Gastrocnemius medialis (tissue), 4 donors: ENCODE results near the gene BCL11A. TPM values are rescaled to one million over a fixed set of nuclear protein-coding genes. Genes with fewer than 3 reads are reported as not detected.

Source experiments
- ATAC-seq, 2 donors: fragments of 150-250 bp; one replicate each; pipeline ENCODE4 v1.9.1; 2016
- DNase-seq, 2 donors: peaks; one replicate each; pipeline ENCODE4 v3.0.0-alpha.2; 2019
- H3K27ac ChIP-seq, 4 donors: fragments of 200-600 bp; sonication (generic); 1 replicate in 1 of 4; 2 replicates in 3 of 4; pipeline ENCODE4 v1.5.1; 2016 to 2018; ENCODE audit warnings: mild to moderate bottlenecking in 2 of 4, moderate library complexity in 1 of 4
- H3K27me3 ChIP-seq, 3 donors: fragments of 200-600 bp; sonication (generic) in 2 of 3; 1 replicate in 1 of 3; 2 replicates in 2 of 3; pipeline versions ENCODE4 v1.5.1 to v1.6.0; 2016 to 2019; ENCODE audit warnings: mild to moderate bottlenecking in 1 of 3, moderate library complexity in 1 of 3
- H3K36me3 ChIP-seq, 2 donors: fragments of 200-600 bp; sonication (generic) in 1 of 2; one replicate each; pipeline ENCODE4 v1.5.1; 2017 to 2018
- H3K4me1 ChIP-seq, 2 donors: fragments of 200-600 bp; sonication (generic) in 1 of 2; one replicate each; pipeline ENCODE4 v1.5.1; 2016 to 2017; ENCODE audit warnings: mild to moderate bottlenecking in 2 of 2
- H3K4me3 ChIP-seq, 4 donors: fragments of 200-600 bp; sonication (generic) in 3 of 4; 1 replicate in 1 of 4; 2 replicates in 3 of 4; pipeline ENCODE4 v1.5.1; 2016 to 2019; ENCODE audit warnings: mild to moderate bottlenecking in 2 of 4
- H3K9me3 ChIP-seq, 3 donors: fragments of 200-600 bp; sonication (generic) in 2 of 3; 1 replicate in 1 of 3; 2 replicates in 2 of 3; pipeline ENCODE4 v1.5.1; 2016 to 2019
- CTCF ChIP-seq, 5 experiments: fragments of 450-650 bp in 3 of 5; fragments of 200-600 bp in 2 of 5; sonication (generic) in 2 of 5; IDR thresholded peaks in 4 of 5; conservative IDR thresholded peaks in 1 of 5; 1 replicate in 4 of 5; 2 replicates in 1 of 5; pipeline ENCODE4 v1.5.1; 2016 to 2019; ENCODE audit warnings: antibody characterized with exemption in 5 of 5, mild to moderate bottlenecking in 3 of 5, moderate library complexity in 3 of 5
- POLR2A ChIP-seq, 2 donors: fragments of 450-650 bp; IDR thresholded peaks; one replicate each; pipeline ENCODE4 v1.6.1; 2017; ENCODE audit warnings: antibody characterized with exemption in 2 of 2, mild to moderate bottlenecking in 2 of 2, moderate library complexity in 2 of 2
- in situ Hi-C, 4 donors: fragments of 200-750 bp; cut with MboI; loops; one replicate each; pipeline versions ENCODE4 v1.15.0 to v1.8.0; 2017; ENCODE audit warnings: low sequenced_read_pairs in 4 of 4
- intact Hi-C: fragments of 100-400 bp; cut with DNase I; formaldehyde crosslinking; loops from one replicate; pipeline ENCODE4 v1.15.1; 2023; ENCODE audit warnings: low total_unique reads
- total RNA-seq, 4 donors: library from RNA; depleted of rRNA; stranded (reverse); fragments of >200 nt; gene quantifications; one replicate each; pipeline versions ENCODE4 v1.1.0 to v1.2.3, GENCODE V29; 2016

Gene BCL11A
- total RNA-seq, 4 donors from 2014 or later, result 0.04 to 1.0 (median 0.07) TPM; not detected in 1

- intact Hi-C loops (no loop called here), in situ Hi-C loops (no loop called here)
- TF ChIP-seq POLR2A (IDR thresholded peaks at IDR 0.05) (no peak), CTCF (IDR thresholded peaks at IDR 0.05 in 4 of 5, conservative IDR thresholded peaks at IDR 0.05 in 1 of 5) (no peak)
- Histone ChIP-seq H3K4me3 (no peak overlapping the region), H3K9me3 (no peaks in the 10 kb centered on the region), H3K36me3 (no peaks in the 10 kb centered on the region), H3K27me3 (no peaks in the 10 kb centered on the region), H3K27ac (no peak overlapping the region), H3K4me1 (no peaks in the 10 kb centered on the region)
- ATAC-seq (no peak), DNase-seq (no peak)
Measured at GRCh38 chr2:60482222-60482621, 71.2 kb downstream of the BCL11A start.

GRCh38 chr2:60481257-60481656 is 72.2 kb downstream of the BCL11A start:
- H3K27ac ChIP-seq, result no peak overlapping the region
- no peaks in the 10 kb centered on the region for H3K27me3 ChIP-seq
- no peak for TF ChIP-seq POLR2A (IDR thresholded peaks at IDR 0.05)
- TF ChIP-seq CTCF (IDR thresholded peaks at IDR 0.05 in 4 of 5, conservative IDR thresholded peaks at IDR 0.05 in 1 of 5), result no peak
- no peak overlapping the region for H3K4me3 ChIP-seq
- in situ Hi-C loops (no loop called here), intact Hi-C loops (no loop called here)
- no peaks in the 10 kb centered on the region for H3K4me1 ChIP-seq
- no peak for ATAC-seq
- no peaks in the 10 kb centered on the region for H3K9me3 ChIP-seq
- DNase-seq, result no peak
- no peaks in the 10 kb centered on the region for H3K36me3 ChIP-seq

GRCh38 chr2:60480089-60480773 is 73.2 kb downstream of the BCL11A start:
- H3K4me1 ChIP-seq, result no peaks in the 10 kb centered on the region
- in situ Hi-C loops (no loop called here), intact Hi-C loops (no loop called here)
- H3K36me3 ChIP-seq, result no peaks in the 10 kb centered on the region
- ATAC-seq (no peak), DNase-seq (no peak)
- no peak for TF ChIP-seq CTCF (IDR thresholded peaks at IDR 0.05 in 4 of 5, conservative IDR thresholded peaks at IDR 0.05 in 1 of 5)
- TF ChIP-seq POLR2A (IDR thresholded peaks at IDR 0.05), result no peak
- H3K9me3 ChIP-seq, result no peaks in the 10 kb centered on the region
- H3K27ac ChIP-seq, result no peak overlapping the region
- no peak overlapping the region for H3K4me3 ChIP-seq
- no peaks in the 10 kb centered on the region for H3K27me3 ChIP-seq

DNA sequence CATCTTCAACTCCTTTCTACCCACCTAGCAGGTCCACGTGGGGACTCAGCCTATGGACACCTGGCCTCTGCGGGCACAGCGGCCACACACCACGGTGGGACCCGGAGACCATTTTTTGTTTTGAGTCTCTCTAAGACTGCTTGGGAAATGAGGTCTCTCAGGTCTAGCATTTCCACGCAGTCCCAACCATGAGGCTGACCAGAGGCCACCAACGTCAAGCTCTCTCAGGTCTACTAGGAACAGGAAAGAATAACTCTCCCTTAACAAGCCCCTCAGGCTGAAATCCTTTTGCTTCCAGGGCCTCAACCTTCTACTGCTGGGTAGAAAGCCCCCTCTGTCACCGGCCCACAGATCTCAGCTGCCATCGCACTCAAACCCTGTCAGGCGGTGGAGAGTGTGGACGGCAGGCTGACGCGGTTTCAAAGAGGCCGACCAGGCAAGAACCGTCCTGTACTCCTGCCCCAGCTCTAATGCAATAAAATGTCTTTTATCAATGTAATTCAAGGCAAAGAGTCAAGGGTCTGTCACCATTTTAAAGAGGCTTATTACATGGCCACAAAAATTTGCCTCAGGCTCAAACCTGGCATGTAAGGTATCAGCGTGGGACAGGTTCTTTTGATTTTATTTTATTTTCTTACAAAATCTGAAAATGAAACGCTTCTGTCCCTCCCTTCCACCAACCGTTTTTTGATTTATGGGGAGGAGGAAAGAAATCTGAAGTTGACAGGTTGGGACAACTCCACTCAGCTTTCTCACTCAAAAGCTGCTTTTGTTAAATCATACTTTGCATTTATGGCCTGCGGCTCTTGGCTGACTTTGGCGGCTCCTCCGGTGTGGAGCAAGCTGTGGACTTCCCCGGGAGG is 74.0 kb downstream of the BCL11A start:
- in situ Hi-C loops, result no loop called here
- ATAC-seq (no peak), DNase-seq (no peak)

More for the DNA sequence above, 74.0 kb downstream of the BCL11A start:
- TF ChIP-seq CTCF (IDR thresholded peaks at IDR 0.05 in 4 of 5, conservative IDR thresholded peaks at IDR 0.05 in 1 of 5) (no peak), POLR2A (IDR thresholded peaks at IDR 0.05) (no peak)
- Histone ChIP-seq H3K36me3 (no peaks in the 10 kb centered on the region), H3K9me3 (no peaks in the 10 kb centered on the region), H3K27me3 (no peaks in the 10 kb centered on the region), H3K4me1 (no peaks in the 10 kb centered on the region), H3K27ac (no peak overlapping the region), H3K4me3 (no peak overlapping the region)
- intact Hi-C loops, result no loop called here
